Measurements from ENCODE around the gene BTNL8.

DNA sequence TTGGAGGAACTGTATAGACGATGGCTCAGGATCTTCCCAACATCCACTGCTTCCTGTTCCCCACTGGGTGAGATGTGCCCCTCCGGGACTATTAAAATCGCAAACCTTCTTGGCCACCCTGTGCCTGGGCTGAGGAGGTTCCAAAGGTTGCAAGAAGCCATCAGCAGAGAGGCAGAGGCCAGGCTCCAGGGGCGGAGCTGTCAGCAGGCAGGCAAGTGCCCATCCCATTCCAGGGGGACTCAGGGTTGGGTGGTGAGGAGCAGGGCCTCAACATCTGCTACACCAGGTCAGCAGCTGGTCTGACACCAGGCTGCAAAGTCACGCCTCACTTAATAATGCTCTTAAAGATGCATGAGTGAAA, 91.9 kb downstream of the BTNL8 start:
- TF ChIP-seq EZH2 (IDR thresholded peaks at IDR 0.05; ENCODE audit: borderline replicate concordance), result no peak
- TF ChIP-seq, protein P1, sequence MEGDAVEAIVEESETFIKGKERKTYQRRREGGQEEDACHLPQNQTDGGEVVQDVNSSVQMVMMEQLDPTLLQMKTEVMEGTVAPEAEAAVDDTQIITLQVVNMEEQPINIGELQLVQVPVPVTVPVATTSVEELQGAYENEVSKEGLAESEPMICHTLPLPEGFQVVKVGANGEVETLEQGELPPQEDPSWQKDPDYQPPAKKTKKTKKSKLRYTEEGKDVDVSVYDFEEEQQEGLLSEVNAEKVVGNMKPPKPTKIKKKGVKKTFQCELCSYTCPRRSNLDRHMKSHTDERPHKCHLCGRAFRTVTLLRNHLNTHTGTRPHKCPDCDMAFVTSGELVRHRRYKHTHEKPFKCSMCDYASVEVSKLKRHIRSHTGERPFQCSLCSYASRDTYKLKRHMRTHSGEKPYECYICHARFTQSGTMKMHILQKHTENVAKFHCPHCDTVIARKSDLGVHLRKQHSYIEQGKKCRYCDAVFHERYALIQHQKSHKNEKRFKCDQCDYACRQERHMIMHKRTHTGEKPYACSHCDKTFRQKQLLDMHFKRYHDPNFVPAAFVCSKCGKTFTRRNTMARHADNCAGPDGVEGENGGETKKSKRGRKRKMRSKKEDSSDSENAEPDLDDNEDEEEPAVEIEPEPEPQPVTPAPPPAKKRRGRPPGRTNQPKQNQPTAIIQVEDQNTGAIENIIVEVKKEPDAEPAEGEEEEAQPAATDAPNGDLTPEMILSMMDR (IDR thresholded peaks at IDR 0.05; ENCODE audit: poor library complexity), result no peak
- no peak for TF ChIP-seq EZH2phosphoT487 (IDR thresholded peaks at IDR 0.05; ENCODE audit: low read depth, severe bottlenecking, unreplicated experiment)

All from hepatocyte (in vitro differentiated cells).